ENCODE data around the gene SDC4. TPM values are rescaled to one million over a fixed set of nuclear protein-coding genes. Genes with fewer than 3 reads are reported as not detected.

Gene SDC4
- total RNA-seq, 1 experiment from 2014 or later = 100 TPM

DNA sequence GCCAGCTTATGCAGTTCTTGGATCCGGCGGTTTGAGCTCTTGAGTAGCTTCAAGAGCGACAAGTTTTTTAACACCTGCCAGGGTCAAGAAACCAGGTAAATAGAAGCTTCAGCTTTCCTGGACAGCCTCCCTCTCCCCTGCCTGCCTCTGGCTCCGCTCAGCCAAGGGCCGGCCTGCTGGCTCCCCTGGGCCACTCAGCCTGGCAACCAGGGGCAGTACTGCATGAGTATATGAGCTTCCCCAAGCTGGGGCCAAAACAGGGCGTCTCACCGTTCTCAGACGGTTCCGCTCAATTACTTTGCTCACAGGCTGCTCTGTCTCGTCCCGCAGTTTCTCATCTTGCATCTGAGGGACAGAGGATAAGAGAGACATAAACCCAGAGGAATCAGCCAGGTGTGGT, 29.0 kb upstream of the SDC4 start:
- no peaks in the 10 kb centered on the region for H3K9me2 ChIP-seq (ENCODE audit: insufficient read depth)
- DNase-seq (ENCODE audit: low read depth, low spot score) (no peak), ATAC-seq (no peak)
- H3K36me3 ChIP-seq (ENCODE audit: control insufficient read depth in 1 of 2, insufficient read depth in 2 of 2, low read length in 2 of 2) = no peaks in the 10 kb centered on the region
- intact Hi-C loops (cut with micrococcal nuclease) = no loop called here
- no peak overlapping the region for H3K4me2 ChIP-seq (ENCODE audit: low read length)
- no peak overlapping the region for H3K4me3 ChIP-seq (replicated peaks in 1 of 2; ENCODE audit: low read depth in 1 of 2, low read length in 2 of 2)
- TF ChIP-seq, protein P1, sequence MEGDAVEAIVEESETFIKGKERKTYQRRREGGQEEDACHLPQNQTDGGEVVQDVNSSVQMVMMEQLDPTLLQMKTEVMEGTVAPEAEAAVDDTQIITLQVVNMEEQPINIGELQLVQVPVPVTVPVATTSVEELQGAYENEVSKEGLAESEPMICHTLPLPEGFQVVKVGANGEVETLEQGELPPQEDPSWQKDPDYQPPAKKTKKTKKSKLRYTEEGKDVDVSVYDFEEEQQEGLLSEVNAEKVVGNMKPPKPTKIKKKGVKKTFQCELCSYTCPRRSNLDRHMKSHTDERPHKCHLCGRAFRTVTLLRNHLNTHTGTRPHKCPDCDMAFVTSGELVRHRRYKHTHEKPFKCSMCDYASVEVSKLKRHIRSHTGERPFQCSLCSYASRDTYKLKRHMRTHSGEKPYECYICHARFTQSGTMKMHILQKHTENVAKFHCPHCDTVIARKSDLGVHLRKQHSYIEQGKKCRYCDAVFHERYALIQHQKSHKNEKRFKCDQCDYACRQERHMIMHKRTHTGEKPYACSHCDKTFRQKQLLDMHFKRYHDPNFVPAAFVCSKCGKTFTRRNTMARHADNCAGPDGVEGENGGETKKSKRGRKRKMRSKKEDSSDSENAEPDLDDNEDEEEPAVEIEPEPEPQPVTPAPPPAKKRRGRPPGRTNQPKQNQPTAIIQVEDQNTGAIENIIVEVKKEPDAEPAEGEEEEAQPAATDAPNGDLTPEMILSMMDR (IDR thresholded peaks at IDR 0.05 in 2 of 3, conservative IDR thresholded peaks at IDR 0.05 in 1 of 3; ENCODE audit: borderline replicate concordance in 1 of 3, insufficient read depth in 1 of 3, low read depth in 2 of 3, low read length in 2 of 3) = no peak
- no peaks in the 10 kb centered on the region for H3K27me3 ChIP-seq (ENCODE audit: insufficient read depth, low read length)
- H3K4me1 ChIP-seq (ENCODE audit: control insufficient read depth in 1 of 2, insufficient read depth in 2 of 2, low read length in 2 of 2) = peaks cover 0 to 20% of the 10 kb centered on the region in 2 experiments; a peak in 2 of 4 replicates
- H3K27ac ChIP-seq (ENCODE audit: low read depth, low read length) = no peak overlapping the region
- H4K20me1 ChIP-seq (ENCODE audit: insufficient read depth) = no peaks in the 10 kb centered on the region
- no peaks in the 10 kb centered on the region for H3K9me3 ChIP-seq (ENCODE audit: control insufficient read depth in 1 of 2, insufficient read depth in 1 of 2, low read depth in 1 of 2, low read length in 2 of 2)
- H3K9ac ChIP-seq (ENCODE audit: low read length) = no peak overlapping the region
- RAD21 ChIA-PET (ENCODE audit: low non-redundant PET in 1 of 2, low total read pairs in 2 of 2, uncharacterized antibody in 2 of 2, unreplicated experiment in 2 of 2) = no interaction called here
- POLR2A ChIA-PET = interaction anchor here (1.2 kb wide), 1 partner anchor 15 kb away, joined by 3 read pairs; the partner anchor contains the start of gene SYS1
- no peak overlapping the region for H2AFZ ChIP-seq (ENCODE audit: low read depth, low read length, poor library complexity, severe bottlenecking)
- H3K79me2 ChIP-seq (ENCODE audit: insufficient read depth, low read length) = no peaks in the 10 kb centered on the region
- BruUV-seq (replicated peaks) = no TSS peak
- CTCF ChIA-PET = interaction anchor here (0.8 to 2.9 kb wide), 3 partner anchors 14 to 393 kb away, joined by 3 to 11 read pairs (median 3); partner anchors contain the start of gene SYS1

DNA sequence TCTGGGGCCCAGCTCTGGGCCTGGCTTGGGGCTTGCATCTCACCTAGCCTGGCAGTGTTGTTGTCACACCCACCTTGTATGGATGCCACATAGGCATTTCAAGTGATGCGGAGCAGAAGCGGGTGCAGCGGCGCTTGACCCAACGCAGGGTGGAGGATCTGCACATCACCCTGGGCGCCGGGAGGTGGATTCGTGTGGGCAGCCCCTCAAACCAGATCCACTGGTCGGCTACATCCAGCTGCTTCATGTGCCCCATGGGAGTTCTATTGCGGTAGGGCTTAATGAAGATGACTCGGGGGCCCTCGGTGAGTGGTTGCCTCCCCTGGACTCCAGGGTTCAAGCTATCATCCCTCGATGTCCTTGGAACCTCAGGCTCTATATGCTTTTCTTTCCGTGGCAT, 26.7 kb upstream of the SDC4 start:
- Histone ChIP-seq H3K36me3 (ENCODE audit: control insufficient read depth in 1 of 2, insufficient read depth in 2 of 2, low read length in 2 of 2) (no peaks in the 10 kb centered on the region), H3K9ac (ENCODE audit: low read length) (no peak overlapping the region), H3K9me3 (ENCODE audit: control insufficient read depth in 1 of 2, insufficient read depth in 1 of 2, low read depth in 1 of 2, low read length in 2 of 2) (no peaks in the 10 kb centered on the region), H3K4me1 (ENCODE audit: control insufficient read depth in 1 of 2, insufficient read depth in 2 of 2, low read length in 2 of 2) (peaks cover 0 to 20% of the 10 kb centered on the region in 2 experiments; a peak in 2 of 4 replicates), H3K4me2 (ENCODE audit: low read length) (no peak overlapping the region), H2AFZ (ENCODE audit: low read depth, low read length, poor library complexity, severe bottlenecking) (no peak overlapping the region), H3K27me3 (ENCODE audit: insufficient read depth, low read length) (no peaks in the 10 kb centered on the region), H4K20me1 (ENCODE audit: insufficient read depth) (no peaks in the 10 kb centered on the region), H3K9me2 (ENCODE audit: insufficient read depth) (no peaks in the 10 kb centered on the region), H3K79me2 (ENCODE audit: insufficient read depth, low read length) (no peaks in the 10 kb centered on the region), H3K4me3 (replicated peaks in 1 of 2; ENCODE audit: low read depth in 1 of 2, low read length in 2 of 2) (no peak overlapping the region), H3K27ac (ENCODE audit: low read depth, low read length) (no peak overlapping the region)
- ChIA-PET RAD21 (ENCODE audit: low non-redundant PET in 1 of 2, low total read pairs in 2 of 2, uncharacterized antibody in 2 of 2, unreplicated experiment in 2 of 2) (interaction anchor here in 1 of 2 experiments (2.1 kb wide), 1 partner anchor 62 kb away, joined by 16 read pairs; no protein-coding TSS in a partner anchor), CTCF (interaction anchor here (1.6 to 8.3 kb wide), 3 partner anchors 12 to 62 kb away, joined by 10 to 61 read pairs (median 22); partner anchors contain the start of gene SYS1), POLR2A (interaction anchor here (1.6 kb wide), 1 partner anchor 31 kb away, joined by 4 read pairs; no protein-coding TSS in a partner anchor)
- BruUV-seq (replicated peaks) = no TSS peak
- intact Hi-C loops (cut with micrococcal nuclease) = loop anchor here (1.0 to 2.0 kb wide), 3 partner anchors 41 to 396 kb away; partner anchors contain the start of gene PIGT
- ATAC-seq = no peak
- TF ChIP-seq, protein P2, sequence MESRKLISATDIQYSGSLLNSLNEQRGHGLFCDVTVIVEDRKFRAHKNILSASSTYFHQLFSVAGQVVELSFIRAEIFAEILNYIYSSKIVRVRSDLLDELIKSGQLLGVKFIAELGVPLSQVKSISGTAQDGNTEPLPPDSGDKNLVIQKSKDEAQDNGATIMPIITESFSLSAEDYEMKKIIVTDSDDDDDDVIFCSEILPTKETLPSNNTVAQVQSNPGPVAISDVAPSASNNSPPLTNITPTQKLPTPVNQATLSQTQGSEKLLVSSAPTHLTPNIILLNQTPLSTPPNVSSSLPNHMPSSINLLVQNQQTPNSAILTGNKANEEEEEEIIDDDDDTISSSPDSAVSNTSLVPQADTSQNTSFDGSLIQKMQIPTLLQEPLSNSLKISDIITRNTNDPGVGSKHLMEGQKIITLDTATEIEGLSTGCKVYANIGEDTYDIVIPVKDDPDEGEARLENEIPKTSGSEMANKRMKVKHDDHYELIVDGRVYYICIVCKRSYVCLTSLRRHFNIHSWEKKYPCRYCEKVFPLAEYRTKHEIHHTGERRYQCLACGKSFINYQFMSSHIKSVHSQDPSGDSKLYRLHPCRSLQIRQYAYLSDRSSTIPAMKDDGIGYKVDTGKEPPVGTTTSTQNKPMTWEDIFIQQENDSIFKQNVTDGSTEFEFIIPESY (IDR thresholded peaks at IDR 0.05; ENCODE audit: extremely low read depth, insufficient replicate concordance, low read length) = no peak
- TF ChIP-seq YY1 (IDR thresholded peaks at IDR 0.05; ENCODE audit: extremely low read depth, insufficient replicate concordance, low read depth, low read length) (no peak), CBX3 (IDR thresholded peaks at IDR 0.05; ENCODE audit: low read depth) (no peak), FOSL1 (IDR thresholded peaks at IDR 0.05; ENCODE audit: low read depth) (no peak), EZH2 (IDR thresholded peaks at IDR 0.05) (no peak)
- DNase-seq (ENCODE audit: low read depth, low spot score) = no peak

All from HCT116 (cell line).